Neutrophil (primary cell): ENCODE results near the gene STRAP.

Experiments
- H3K27ac ChIP-seq: fragments of 200-600 bp; sonication (generic); 2 replicates; pipeline ENCODE4 v1.5.1; 2016; ENCODE audit warnings: mild to moderate bottlenecking, moderate library complexity
- H3K27me3 ChIP-seq: fragments of 200-600 bp; sonication (generic); 2 replicates; pipeline ENCODE4 v1.6.0; 2016; ENCODE audit warnings: mild to moderate bottlenecking
- H3K36me3 ChIP-seq: fragments of 200-600 bp; sonication (generic); 2 replicates; pipeline ENCODE4 v1.5.1; 2017
- H3K4me1 ChIP-seq, 2 experiments: fragments of 200-600 bp in 1 of 2; sonication (generic) in 1 of 2; 1 replicate in 1 of 2; 2 replicates in 1 of 2; pipeline versions ENCODE4 v1.5.1 to v1.6.1; 2013 to 2016; ENCODE audit warnings: low read depth in 1 of 2, low read length in 1 of 2, mild to moderate bottlenecking in 1 of 2, moderate library complexity in 1 of 2; ENCODE audit not compliant: control insufficient read depth in 1 of 2, insufficient read depth in 1 of 2
- H3K4me3 ChIP-seq, 2 experiments: fragments of 200-600 bp in 1 of 2; sonication (generic) in 1 of 2; 1 replicate in 1 of 2; 2 replicates in 1 of 2; pipeline ENCODE4 v1.5.1; 2013 to 2016; ENCODE audit warnings: low read depth in 1 of 2, low read length in 1 of 2, mild to moderate bottlenecking in 1 of 2, moderate library complexity in 1 of 2
- H3K9me3 ChIP-seq: fragments of 200-600 bp; sonication (generic); 2 replicates; pipeline ENCODE4 v1.5.1; 2016
- TF ChIP-seq, protein P1 (sequence below): fragments of 200-600 bp; sonication (generic); IDR thresholded peaks from 2 replicates; pipeline ENCODE4 v1.5.1; 2016; ENCODE audit warnings: antibody characterized with exemption

STRAP gene

GRCh38 chr12:15859116-15859515, 23.1 kb upstream of the STRAP start:
- no peak overlapping the region for H3K27ac ChIP-seq
- H3K9me3 ChIP-seq: no peaks in the 10 kb centered on the region
- H3K27me3 ChIP-seq: no peaks in the 10 kb centered on the region
- H3K4me1 ChIP-seq: no peaks in the 10 kb centered on the region
- no peaks in the 10 kb centered on the region for H3K36me3 ChIP-seq
- TF ChIP-seq, protein P1, sequence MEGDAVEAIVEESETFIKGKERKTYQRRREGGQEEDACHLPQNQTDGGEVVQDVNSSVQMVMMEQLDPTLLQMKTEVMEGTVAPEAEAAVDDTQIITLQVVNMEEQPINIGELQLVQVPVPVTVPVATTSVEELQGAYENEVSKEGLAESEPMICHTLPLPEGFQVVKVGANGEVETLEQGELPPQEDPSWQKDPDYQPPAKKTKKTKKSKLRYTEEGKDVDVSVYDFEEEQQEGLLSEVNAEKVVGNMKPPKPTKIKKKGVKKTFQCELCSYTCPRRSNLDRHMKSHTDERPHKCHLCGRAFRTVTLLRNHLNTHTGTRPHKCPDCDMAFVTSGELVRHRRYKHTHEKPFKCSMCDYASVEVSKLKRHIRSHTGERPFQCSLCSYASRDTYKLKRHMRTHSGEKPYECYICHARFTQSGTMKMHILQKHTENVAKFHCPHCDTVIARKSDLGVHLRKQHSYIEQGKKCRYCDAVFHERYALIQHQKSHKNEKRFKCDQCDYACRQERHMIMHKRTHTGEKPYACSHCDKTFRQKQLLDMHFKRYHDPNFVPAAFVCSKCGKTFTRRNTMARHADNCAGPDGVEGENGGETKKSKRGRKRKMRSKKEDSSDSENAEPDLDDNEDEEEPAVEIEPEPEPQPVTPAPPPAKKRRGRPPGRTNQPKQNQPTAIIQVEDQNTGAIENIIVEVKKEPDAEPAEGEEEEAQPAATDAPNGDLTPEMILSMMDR: no peak
- H3K4me3 ChIP-seq: no peak overlapping the region

GRCh38 chr12:15861404-15861803, 20.8 kb upstream of the STRAP start:
- TF ChIP-seq, protein P1: no peak
- H3K27me3 ChIP-seq: no peaks in the 10 kb centered on the region
- H3K27ac ChIP-seq: no peak overlapping the region
- H3K4me3 ChIP-seq: no peak overlapping the region
- no peaks in the 10 kb centered on the region for H3K4me1 ChIP-seq
- H3K36me3 ChIP-seq: no peaks in the 10 kb centered on the region
- H3K9me3 ChIP-seq: no peaks in the 10 kb centered on the region

DNA sequence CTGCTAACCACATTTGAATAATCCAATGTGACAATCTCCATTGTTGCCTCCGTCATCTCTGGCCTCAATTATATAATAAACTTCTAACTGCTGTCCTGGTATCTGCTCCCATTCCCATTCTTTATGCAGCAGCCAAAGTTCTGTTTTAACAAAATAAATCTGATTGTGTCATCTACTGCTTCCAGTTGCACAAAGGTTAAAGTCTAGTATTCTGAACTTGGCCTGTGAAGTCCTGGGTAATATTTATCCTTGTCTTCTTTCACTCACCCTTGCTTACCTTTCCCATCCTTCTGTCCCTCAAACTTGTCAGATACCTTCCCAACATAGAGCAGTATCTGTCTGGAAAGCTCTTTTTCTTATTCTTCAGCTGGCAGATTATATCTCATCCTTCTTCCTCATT, 19.3 kb upstream of the STRAP start:
- TF ChIP-seq, protein P1: no peak
- Histone ChIP-seq H3K36me3 (no peaks in the 10 kb centered on the region), H3K27ac (no peak overlapping the region), H3K27me3 (no peaks in the 10 kb centered on the region), H3K4me3 (no peak overlapping the region), H3K4me1 (no peaks in the 10 kb centered on the region), H3K9me3 (no peaks in the 10 kb centered on the region)

DNA sequence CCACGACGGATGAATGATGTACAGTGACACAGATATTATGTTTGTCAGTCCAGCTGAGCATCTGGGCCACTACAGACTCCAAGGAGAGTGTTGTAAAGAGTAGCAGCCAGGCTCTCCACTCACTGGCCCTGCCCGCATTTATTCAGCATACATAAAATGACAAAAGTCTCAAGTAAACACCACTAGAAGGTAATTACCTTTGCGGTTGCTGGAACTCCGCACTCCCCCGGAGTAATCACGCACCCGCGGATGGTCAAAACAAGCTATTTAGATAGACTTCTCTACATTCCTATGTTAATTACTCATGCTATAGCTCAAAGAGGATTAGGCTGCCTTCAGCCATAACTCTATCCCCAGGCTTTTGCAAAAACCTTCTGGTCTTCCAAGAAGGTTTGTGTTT, 18.8 kb upstream of the STRAP start:
- Histone ChIP-seq H3K9me3 (no peaks in the 10 kb centered on the region), H3K36me3 (no peaks in the 10 kb centered on the region), H3K27me3 (no peaks in the 10 kb centered on the region), H3K4me1 (no peaks in the 10 kb centered on the region), H3K4me3 (no peak overlapping the region), H3K27ac (no peak overlapping the region)
- TF ChIP-seq, protein P1: no peak

DNA sequence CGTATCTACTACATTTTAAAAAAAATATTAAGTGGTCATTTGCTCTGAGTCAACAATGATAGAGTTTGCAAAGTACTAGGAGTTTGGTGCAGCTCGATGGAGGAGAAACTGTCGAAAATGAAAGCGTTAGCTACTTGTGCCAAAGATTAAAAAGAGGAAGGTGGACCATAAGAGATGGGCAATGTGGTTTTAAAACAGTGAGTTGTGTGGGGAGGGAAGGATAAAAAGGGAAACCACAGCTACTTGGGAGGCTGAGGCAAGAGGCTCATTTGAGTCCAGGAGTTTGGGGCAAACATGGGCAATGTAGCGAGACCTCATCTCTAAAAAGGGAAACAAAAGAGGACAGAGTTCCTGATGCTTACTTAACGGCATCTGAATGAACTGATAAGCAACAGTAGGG, 18.2 kb upstream of the STRAP start:
- no peaks in the 10 kb centered on the region for H3K27me3 ChIP-seq
- H3K4me3 ChIP-seq: no peak overlapping the region
- H3K36me3 ChIP-seq: no peaks in the 10 kb centered on the region
- TF ChIP-seq, protein P1: no peak
- H3K4me1 ChIP-seq: no peaks in the 10 kb centered on the region
- H3K27ac ChIP-seq: no peak overlapping the region
- no peaks in the 10 kb centered on the region for H3K9me3 ChIP-seq

- TF ChIP-seq, protein P1: no peak
- Histone ChIP-seq H3K4me1 (no peaks in the 10 kb centered on the region), H3K27ac (no peak overlapping the region), H3K27me3 (no peaks in the 10 kb centered on the region), H3K9me3 (no peaks in the 10 kb centered on the region), H3K36me3 (no peaks in the 10 kb centered on the region), H3K4me3 (no peak overlapping the region)
These were observed 14.0 kb upstream of the STRAP start for GRCh38 chr12:15868186-15868585.
